Inflammatory macrophage (primary cell): ENCODE data around the gene PLCL1.
A peak's percentile ranks its signal among the peaks of the same experiment; 100 is the strongest.
"Not testable (repeated sequence)": the region's sequence is repeated elsewhere in the genome, so short reads cannot be mapped to it uniquely, and the experiment has no call there.

Source experiments
- DNase-seq, 2 donors: peaks; one replicate each; pipeline ENCODE4 v3.0.0-alpha.2; 2020 to 2022

PLCL1 gene

DNA sequence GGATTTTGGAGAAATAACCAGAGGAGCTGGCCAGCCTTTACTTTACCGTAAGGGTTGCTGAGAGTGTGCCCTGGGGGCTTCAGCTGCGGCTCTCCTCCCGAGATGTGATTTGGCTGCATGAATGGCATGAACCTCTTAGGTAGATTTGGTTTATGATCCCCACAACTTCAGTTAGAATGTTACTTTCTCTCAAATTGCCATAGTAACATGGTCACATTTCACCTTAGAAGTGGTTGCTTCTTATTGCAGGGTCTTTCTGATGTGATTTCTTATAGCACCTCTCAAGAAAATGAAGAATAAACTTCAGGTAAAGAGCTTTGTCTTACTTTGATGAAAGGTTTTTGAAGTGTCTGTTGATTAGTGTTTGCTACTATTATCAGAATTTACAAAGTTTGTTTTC is 5.6 kb downstream of the PLCL1 start:
- no peak for DNase-seq

DNA sequence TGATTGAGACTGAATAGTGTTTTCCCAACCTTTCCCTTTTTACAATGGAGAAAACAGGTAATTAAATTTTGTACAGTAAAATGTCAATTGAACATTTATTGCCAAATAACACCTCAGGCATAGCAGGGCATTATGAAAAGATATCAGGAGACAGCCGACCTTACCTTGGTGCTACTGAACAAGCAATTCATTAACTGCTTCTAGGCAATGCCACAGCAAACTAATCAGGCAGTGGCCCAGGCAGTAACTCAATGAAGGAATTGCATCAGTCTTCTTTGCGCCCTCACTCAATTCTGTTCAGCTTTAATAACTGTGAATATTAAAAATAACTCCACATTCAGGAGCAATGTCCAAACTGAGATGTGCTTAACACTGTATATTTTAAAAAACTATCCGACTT is 6.1 kb downstream of the PLCL1 start:
- no peak for DNase-seq

DNA sequence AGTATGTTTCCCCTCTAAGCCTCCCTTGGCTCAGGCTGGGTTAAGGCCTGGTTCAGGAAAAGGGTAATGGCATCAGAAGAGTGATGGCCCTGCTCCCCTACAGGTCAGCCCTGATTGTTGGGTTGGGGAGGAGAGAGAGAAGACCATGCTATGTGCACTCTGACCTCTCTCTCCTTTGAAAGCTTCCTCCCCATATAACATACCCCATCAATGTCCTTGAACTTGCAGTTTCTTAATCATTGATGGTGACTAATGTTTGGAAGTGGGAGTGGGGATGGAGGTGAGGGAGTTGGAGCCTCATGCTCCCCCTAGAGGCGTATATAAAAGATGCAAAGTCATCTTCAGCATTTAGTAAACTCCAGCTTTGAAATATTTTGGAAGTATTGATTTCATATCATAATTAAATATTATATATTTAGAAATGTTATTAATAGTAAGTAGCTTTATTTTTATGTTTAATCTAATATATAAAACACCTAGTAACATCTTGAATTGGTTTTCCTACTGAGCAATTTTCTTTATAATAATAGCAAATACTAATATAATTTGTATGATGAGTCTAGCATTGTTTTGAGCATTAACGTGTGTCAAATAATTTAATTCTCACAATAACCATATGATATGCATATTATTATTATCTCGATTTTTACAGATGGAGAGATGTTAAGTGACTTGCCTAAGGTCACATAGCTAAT is 8.8 kb downstream of the PLCL1 start:
- peak; percentile 53 to 61 for DNase-seq

DNA sequence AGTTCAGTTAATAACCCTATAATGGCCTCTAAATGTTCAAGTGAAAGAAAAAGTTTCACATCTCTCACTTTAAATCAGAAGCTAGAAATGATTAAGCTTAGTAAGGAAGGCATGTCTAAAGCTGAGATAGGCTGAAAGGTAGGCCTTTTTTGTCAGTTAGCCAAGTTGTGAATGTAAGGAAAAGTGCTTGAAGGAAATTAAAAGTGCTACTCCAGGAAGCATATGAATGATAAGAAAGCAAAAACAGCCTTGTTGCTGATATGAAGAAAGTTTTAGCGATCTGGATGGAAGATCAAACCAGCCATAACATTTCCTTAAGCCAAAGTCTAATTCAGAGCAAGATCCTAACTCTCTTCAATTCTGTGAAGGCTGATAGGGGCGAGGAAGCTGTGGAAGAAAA is 10.1 kb downstream of the PLCL1 start:
- no peak for DNase-seq

DNA sequence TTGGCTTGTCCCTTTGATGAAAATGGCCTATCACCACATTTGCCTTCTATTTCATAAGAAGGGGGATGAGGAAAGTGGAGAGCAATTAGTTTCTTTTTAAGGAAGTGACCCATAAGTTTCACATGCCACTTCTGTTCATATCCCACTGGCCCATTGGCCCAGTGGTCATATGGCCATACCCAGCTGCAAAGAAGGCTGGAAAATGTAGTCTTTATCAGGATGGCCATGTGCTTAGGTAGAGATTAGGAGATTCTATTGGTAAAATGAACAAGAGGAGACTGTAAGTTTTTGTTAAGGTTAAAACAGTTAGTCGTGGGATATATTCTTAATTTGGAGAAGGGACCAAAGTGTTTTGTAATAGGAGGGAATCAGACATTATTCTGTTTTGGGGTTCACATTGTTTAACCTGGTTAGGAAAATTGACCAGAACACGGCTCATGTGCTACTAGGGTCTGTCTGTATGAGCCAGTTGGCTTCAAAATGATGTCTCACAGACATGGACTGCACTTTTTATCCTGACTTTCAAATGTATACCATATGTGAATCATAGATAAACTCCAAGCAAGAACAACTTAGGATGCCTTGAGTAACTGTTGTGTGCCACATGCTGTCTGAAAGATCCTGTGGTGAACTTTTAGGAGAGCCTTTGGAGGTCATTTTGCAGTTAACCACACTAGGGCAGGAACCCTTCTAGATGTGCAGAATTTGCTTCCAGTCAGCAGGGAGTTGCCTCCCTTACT is 17.3 kb downstream of the PLCL1 start:
- peak; percentile 54 to 74 for DNase-seq

DNA sequence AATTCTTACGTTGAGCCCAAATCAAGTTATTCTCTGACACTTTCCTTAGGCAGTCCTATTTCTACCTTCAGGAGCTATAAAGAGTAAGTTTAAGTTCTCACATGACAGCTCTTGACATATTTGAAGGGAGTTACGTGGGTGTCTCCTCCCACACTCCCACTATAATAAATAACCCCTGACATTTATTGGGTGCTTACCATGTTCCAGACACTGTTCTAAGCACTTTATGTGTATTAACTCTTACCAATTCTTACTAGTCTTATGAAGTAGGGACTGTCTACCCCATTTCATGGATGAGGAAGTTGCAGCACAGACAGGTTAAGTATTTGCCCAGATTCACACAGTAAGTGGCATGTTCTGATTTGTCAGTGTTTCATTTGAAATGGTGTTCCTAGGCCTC is 17.9 kb downstream of the PLCL1 start:
- DNase-seq = no peak

DNA sequence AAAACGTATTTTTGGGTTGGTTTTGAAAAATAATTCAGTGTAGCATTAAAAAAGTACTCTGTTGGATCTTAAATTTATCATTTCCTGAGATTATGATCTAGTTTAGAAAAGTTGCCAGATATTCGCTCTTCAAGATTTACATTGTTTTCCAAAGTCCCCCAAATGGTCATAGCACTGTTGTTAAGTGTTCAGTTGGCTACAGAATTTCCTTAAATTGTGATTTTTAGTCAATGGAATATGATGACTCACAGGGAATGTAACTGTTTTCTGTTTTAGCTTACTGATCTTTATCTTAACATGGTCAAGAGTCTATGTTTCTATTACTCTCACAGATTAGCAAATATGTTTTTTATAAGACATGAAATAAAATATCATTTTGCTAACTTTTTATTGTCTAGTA is 23.2 kb downstream of the PLCL1 start:
- DNase-seq = no peak

DNA sequence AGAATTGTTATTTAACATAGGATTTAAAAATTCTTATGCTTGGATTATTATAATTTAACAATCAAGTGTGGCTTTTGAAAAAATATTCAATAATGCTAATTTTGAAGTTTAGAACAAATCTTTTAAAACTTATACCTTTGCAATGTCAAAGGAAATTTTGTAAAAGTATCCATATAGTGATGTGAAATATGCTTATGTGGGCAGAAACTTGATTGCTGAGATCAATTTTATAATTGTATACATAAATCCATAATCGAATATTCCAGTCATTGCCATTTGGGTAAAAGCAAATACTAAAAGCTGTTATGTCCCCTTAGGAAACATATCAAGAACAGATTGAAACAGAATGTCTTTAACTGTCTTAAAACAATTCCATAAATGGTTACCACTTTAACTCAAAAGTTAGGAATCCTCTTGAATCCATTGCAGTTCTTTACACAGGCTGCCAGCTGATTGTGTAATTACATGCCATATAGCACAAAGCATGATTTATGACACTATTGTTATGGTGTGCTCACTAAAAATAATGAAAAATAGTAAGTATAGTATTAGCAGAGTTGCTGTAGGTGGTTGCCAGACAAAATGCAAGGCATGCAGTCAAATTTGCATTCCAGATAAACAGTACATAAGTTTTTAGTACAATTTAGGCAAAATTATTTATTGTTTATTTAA is 24.2 kb downstream of the PLCL1 start:
- DNase-seq = no peak

DNA sequence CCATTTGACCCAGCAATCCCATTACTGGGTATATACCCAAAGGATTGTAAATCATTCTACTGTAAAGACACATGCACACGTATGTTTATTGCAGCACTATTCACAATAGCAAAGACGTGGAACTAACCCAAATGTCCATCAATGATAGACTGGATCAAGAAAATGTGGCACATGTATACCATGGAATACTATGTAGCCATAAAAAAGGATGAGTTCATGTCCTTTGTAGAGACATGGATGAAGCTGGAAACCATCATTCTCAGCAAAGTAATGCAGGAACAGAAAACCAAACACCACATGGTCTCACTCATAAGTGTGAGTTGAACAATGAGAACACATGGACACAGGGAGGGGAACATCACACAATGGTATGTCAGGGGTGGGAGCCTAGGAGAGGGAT is 30.4 kb downstream of the PLCL1 start:
- DNase-seq = not testable (repeated sequence)

DNA sequence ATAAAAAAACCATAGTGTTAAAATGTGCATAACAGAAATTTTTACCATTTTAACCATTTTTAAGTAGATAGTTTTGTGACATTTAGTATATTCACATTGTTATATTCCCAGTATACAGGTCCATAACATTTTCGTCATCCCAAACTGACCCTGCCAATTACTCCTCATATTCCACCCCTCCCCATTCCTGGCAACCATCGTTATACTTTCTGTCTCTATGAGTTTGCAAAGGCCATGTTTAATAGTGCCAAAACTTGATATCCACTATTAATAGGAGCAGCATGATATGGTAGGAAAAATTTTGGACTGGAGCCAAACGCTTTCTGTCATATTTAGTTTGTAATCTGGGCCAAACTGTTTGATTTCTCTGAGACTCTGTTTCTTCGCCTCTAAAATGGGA is 30.9 kb downstream of the PLCL1 start:
- no peak for DNase-seq

DNA sequence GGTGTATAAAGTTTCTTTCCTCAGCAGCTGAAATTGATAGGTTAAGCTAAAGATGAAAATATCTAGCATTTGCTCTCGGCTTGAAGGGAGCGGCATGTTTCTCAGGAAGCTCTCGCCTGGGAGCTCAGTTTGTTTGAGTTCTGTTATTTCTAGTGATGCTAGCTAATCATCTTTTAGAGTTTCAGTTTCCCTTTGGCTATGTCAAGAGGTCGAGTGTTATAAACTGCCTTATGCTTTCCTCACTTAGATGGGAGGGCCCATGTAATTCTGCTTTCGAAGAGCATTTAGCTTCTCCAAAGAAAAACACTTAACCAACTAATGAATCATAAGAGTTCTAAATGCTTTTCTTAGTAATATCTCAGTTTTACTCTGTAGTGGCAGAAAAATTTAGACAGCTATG is 33.6 kb downstream of the PLCL1 start:
- DNase-seq = peak; percentile 70 to 81

DNA sequence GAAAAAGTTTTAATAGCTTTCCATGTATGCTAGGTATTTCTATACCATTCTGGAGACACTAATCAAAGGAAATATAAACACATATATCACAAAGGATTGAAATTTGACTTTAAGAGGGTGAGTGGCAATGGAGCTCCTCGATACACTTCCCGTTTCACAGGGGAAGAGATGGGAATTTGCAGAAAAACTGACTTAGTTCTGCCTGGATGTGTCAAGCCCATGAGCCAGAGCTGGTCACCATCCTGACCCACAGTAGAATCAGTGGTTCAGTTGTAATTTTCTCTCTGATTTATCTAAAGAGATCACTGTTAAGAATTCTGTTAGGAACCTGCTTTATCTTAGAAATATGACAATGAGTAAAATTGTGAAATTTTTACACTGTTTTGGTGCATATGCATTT is 34.2 kb downstream of the PLCL1 start:
- DNase-seq = peak; percentile 35 to 54

DNA sequence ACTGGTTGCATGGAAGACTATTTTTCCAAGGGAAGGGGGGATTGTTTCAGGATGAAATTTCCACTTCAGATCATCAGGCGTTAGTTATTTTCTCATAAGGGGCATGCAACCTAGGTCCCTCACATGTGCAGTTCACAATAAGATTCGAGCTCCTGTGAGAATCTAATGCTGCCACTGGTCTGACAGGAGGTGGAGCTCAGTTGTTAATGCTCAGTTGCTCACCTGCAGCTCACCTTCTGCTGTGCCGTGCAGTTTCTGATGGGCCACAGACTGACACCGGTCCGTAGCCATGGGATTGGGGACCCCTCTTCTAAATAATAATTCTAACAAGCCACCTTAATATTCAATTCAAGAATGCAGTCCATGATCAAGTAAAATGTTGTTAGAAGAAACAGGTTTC is 34.9 kb downstream of the PLCL1 start:
- DNase-seq = no peak

DNA sequence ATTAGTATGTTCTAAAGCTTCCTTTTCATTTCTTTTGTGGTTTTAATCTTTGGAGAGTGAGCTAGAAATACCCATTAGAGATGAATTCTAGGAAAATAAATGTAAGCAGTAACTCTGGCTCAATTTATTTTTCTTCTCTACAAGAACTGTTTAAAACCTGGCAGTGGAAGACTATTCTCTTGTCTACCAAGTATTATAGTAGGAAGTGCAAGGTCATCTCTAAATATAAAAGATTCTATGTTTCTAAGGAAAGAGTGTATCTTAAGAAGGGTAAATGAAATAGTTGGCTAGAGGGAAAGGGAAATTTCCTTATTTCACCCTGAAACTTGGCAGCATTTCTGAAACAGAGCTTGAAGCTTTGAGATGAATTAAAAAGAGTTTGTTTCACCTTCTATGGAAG is 35.5 kb downstream of the PLCL1 start:
- DNase-seq = no peak

DNA sequence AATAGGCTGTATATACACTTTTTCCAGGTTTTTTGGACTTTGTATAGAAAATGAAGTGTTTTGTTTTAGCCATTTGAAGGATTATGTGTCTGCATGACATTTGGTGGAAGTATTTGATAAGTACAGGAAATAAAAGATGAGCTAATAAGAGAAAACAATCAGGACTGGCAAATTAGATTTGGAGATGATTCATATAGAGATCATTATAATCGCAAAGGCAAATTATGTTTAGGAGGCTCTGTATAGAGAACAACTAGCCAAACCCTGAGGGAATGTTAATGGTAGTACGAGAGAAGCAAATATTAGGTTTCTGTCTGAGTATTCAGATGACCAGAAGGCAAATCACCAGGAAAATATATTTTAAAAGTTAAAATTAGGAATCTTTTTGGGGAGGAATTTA is 41.7 kb downstream of the PLCL1 start:
- no peak for DNase-seq

DNA sequence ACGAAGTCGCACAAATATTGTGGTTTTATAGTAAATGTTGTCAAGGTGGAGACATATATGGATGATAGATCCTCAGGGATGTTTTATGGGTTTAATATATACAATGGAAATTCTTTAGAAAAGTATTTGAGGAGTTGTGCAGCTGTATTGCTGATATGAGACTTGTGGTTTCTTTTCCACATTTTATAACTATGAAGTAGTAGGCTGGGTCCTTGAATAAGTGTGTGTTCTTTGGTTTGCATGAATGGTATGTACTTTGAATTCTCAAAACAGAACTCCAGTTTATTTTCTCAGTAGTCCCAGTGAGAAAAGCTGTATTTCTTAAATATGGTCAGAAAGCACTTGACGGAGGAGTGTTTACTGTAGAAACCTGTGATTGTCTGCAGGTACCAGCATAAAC is 42.4 kb downstream of the PLCL1 start:
- DNase-seq = no peak

DNA sequence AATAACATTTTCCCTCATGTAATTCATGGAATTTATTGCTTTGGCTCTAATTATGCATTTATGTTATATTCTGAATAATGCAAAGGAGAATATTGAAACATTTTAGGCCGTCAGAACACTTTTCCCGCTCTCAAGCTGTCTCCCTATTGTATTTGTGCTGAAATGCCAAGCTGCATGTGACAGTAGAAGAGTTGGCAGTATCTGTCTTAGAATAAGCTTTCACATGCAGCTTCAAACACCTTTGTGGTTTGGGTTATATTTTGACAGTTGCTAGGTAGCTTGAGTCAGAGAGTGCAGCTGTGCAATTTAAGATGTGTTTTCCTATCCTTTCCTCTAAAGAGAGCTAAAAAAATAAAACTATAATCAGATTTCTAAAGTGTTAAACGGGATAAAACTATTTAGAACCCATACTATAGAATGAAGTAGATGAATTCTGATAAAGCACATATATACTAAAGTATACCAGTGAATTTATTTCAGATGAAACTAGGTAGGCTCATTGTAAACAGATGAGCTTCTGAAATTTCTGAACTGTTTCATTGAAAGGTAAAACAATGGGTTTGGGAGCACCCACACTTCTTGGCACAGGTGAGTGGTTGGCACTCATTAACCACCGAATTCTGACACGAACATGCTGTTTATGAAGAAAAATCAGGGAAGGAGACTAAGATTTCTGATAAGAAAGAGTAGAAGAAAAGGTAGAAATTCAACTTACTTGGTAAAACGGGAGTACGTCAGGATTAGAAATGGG is 43.4 kb downstream of the PLCL1 start:
- DNase-seq = no peak

DNA sequence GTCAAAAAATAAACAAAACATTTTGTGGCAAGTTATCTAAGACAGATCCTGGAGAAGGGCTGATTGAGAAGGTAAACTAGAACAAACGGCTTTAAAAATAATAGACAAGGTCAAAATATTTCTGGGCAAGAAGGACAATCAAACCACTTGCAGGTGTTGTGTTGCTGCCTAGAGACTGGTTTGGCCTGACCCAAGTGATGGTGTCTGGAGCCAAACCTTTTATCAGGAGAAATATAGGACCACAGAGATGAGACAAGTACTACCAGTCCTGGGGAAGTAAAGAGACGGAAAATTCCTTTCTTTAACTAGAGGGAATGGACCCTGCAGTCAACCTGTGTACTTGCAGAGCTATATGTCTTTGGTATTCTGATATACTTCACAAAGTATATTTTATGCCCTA is 44.2 kb downstream of the PLCL1 start:
- DNase-seq = no peak

DNA sequence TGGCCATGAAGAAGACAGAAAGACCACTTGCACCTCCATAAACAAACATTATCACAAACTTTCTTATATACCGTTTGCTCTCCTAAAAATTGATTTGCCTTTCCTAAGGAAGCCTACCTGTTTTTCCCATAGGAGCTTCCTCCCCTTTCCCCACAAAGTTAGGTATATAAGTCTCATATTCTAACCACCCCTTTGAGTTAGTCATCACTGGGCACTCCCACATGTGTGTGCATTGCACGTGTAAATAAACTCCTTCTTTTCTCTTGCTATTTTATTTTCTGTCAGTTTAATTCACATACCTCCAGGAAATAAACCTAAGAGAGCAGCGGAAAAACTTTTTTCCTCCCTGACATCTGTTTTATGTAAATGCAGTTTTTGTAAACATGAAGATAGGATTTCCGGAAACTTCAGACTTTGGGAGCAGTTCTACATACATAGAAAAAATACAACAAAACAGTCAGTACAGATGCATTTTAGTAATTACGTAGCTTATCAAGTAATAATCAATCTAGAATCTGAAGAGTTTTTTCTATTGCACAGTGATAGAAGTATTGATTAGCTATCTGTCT is 46.6 kb downstream of the PLCL1 start:
- no peak for DNase-seq

DNA sequence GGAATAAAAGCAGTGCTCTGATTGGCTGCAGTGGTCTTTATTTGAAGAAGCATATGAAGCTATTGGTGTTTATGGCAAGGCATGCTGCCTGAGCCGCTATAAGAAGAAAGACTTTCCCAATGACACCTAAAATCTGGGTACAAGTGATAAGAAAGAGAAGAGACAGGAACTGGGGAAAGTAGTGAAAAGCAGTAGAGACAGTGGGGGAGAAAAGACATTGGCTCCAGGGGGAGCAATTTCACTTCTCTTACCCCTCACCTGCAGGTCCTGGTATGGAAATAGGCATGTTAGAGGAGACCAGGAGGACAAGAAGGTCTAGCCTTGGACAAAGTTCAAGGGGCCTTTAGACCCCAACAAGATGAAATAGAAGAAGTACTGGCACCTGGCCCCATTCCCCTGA is 47.1 kb downstream of the PLCL1 start:
- DNase-seq = no peak

DNA sequence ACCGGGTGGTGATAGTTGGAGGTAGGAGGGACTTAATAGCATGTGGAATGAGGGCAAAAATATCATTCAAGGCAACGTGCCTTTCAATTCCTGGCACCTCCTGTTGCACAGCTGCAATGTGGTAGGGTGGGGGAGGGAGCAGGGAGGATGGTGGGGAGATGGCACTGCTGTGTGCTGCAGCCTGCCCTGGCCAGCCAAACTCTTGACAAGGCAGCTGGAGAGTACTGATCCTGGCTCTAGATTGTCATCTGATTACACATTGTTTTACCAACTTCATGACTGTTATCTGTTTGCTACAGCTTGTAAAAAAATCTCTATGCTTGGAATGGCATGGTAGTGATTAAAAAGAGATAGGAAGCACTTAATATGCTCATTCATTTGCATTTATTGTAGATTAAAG is 47.7 kb downstream of the PLCL1 start:
- DNase-seq = no peak

DNA sequence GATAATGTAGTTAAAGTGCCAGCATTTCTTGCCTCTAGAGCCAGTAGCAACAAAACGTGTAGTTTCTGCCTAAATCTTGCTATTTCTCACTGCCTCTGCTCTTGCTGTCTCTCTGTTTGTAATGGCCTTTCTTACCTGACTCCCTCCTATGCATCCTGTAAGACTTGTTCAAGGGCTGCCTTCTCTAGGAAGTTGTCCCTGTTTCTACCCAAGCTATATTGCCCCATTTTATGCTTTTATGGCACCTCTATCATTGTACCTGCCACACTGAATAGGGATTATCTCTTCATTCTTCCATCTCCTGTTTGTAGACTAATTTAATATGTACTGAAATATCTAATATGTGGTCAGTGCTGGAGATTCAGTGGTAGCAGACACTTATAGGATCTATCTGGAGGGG is 49.2 kb downstream of the PLCL1 start:
- no peak for DNase-seq
